GM23248 (cell line): ENCODE measurements around the gene OR1L6.

Experiments used
- EZH2 ChIP-seq: fragments of 200-600 bp; sonication (generic); IDR thresholded peaks from 2 replicates; pipeline ENCODE4 v1.6.1; 2018; ENCODE audit warnings: antibody characterized with exemption, mild to moderate bottlenecking; ENCODE audit not compliant: insufficient read depth, poor library complexity, severe bottlenecking
- EZH2phosphoT487 ChIP-seq: fragments of 200-600 bp; sonication (generic); IDR thresholded peaks from 2 replicates; pipeline ENCODE4 v1.6.1; 2018; ENCODE audit warnings: antibody characterized with exemption, moderate library complexity, mild to moderate bottlenecking, low read depth; ENCODE audit not compliant: insufficient read depth

DNA sequence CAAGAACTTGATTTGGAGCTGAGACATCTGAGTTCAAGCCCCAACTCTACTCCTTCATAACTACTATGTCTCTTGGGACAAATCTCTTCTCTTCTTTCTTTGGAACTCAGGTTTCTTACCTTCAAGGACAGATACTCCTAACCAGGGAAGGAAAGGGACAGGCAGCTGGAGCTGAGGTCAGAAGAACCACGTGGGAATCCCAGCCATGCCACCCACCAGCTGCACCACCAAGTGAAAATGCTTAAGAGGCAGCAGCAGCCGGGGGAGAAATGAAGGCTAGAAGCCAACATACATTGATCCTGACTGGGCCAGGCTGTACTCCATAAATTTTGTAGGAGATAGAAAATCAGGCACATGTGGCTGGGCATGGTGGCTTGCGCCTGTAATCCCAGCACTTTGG lies 37.1 kb downstream of the OR1L6 start:
- TF ChIP-seq EZH2, result no peak
- TF ChIP-seq EZH2phosphoT487, result no peak
